Coronary artery (tissue), 2 donors: ENCODE results near the gene EEF1A2.

ENCODE experiments used
- DNase-seq: peaks from one replicate; pipeline ENCODE4 v3.0.0-alpha.2; 2017; ENCODE audit warnings: low spot score
- H3K27ac ChIP-seq, 2 donors: fragments of 200-600 bp; sonication (generic); one replicate each; pipeline ENCODE4 v1.5.1; 2016 to 2019
- H3K4me3 ChIP-seq: fragments of 200-600 bp; sonication (generic); 2 replicates; pipeline ENCODE4 v1.5.1; 2016; ENCODE audit warnings: mild to moderate bottlenecking, moderate library complexity
- CTCF ChIP-seq: fragments of 200-600 bp; sonication (generic); IDR thresholded peaks from one replicate; pipeline ENCODE4 v1.5.1; 2019; ENCODE audit warnings: antibody characterized with exemption

The EEF1A2 gene

GRCh38 chr20:63457737-63458136, 41.1 kb downstream of the EEF1A2 start:
- Histone ChIP-seq H3K27ac (no peak overlapping the region), H3K4me3 (no peak overlapping the region)
- no peak for DNase-seq
- no peak for TF ChIP-seq CTCF

DNA sequence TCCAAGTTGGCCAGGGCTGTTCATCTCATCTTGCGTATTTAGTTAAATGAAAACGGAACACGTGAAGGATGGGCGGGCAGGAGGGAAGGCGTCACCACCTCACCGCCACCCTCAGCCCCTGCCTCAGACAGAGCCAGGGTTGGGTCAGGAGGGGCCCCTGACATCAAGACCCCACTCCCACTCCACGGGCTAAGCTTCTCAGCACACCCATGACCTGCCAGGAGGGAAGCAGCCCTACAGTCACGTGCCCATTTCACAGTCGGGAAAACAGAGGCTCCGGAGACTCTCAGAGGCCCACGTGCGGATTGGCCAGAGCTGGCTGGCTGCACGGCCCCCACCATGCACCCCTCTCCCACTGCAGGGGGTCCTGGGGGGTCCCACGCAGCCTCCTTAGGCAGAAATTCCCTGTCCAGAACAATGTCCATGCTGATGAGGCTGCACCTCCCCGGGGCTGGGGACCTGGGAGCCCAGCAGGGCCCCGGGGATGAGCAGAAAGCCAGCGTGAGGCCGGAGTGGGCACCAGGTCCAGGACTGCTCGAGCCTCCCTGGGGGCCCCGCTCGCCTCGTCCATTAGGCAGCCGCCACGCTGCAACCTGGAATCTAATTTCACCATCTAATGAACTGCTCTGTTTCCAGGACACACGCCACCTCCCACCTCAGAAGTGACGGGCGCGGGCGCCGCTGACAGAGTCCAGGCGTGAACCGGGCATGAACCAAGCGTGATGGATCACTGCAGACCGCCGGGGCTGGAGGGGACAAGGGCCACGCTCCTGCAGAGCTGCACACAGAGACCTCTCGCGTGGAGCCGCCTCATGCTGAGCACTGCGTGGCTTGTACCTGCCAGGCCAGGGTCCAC, 42.2 kb downstream of the EEF1A2 start:
- H3K27ac ChIP-seq, result no peak overlapping the region
- no peak for TF ChIP-seq CTCF
- H3K4me3 ChIP-seq, result no peak overlapping the region
- DNase-seq, result no peak

GRCh38 chr20:63455568-63455859, 43.4 kb downstream of the EEF1A2 start:
- no peak overlapping the region for H3K4me3 ChIP-seq
- DNase-seq, result no peak
- H3K27ac ChIP-seq, result no peak overlapping the region
- no peak for TF ChIP-seq CTCF

DNA sequence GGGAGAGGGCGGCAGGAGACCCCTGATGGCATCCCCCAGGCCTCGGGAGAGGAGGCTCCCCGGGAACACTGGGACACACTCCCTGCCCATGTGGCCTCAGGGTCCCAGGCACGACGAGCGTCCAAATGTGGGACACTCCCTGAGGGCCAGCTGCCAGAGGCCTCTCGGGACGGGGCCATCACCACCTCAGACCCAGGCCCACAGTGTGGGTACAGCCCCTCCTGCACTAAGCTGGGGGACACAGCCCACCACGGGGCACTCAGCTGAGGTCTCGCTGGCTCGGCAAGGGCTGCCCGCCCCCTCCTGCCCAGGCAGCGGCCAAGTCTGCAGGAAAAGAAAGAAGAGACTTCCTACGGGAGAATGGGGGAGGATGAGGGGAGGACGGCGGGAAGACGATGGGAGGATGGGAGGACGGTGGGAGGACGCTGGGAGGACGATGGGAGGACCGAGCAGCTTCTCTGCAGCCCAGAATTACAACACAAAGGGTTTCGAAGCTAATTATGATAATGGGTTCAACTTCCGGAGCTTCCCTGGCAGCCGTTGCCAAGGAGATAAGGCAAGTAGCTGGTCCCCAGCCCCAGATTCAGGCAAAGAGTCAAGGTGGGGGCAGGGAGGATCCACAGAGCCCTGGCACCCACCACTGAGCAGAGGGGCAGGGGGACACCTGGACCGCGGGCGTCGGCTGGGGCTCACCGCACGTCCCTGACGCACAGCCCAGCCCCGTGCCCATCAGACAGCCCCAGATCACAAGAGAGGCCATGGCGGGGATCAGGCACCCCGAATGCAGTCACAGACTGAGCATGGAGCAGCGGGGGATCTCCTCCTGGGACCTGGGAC, 43.9 kb downstream of the EEF1A2 start:
- no peak for TF ChIP-seq CTCF
- Histone ChIP-seq H3K27ac (no peak overlapping the region), H3K4me3 (peak overlapping the region; percentile 66)
- DNase-seq, result no peak

GRCh38 chr20:63452821-63453523, 45.9 kb downstream of the EEF1A2 start:
- DNase-seq, result no peak

DNA sequence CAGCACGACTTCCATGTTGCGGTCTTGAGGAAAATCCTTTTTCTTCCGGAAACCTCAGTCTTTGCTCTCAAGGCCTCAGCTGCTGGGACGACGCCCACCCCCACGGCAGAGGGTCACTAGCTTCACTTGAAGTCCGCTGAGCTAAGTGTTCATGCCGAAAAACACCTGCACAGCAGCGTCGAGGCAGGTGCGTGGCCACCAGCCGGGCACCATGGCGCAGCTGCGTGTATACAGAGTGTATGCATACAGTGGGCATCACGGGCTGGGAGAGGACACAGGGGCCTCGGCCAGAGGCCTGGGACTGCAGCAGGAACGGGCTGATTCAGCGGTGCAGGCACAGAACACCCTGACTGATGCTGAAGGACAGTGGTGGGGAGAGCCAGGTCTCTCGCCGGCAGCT, 46.5 kb downstream of the EEF1A2 start:
- TF ChIP-seq CTCF, result no peak
- H3K27ac ChIP-seq, result no peak overlapping the region
- no peak for DNase-seq
- no peak overlapping the region for H3K4me3 ChIP-seq

More at GRCh38 chr20:63452821-63453523, 45.9 kb downstream of the EEF1A2 start:
- no peak for TF ChIP-seq CTCF
- Histone ChIP-seq H3K27ac (peak overlapping the region in 1 of 2 donors; percentile 10), H3K4me3 (peak overlapping the region; percentile 66)
